SU-DHL-6 (cell line): ENCODE data around the gene VSTM5.

ENCODE experiments used
- H2AFZ ChIP-seq: fragments of 200-600 bp; sonication (generic); 2 replicates; pipeline ENCODE4 v1.6.1; 2014; ENCODE audit warnings: low read depth, mild to moderate bottlenecking, moderate library complexity, mixed read lengths, antibody characterized with exemption, low read length; ENCODE audit not compliant: severe bottlenecking
- H3F3A ChIP-seq: fragments of 200-600 bp; shearing (Covaris generic); 2 replicates; pipeline ENCODE4 v1.6.0; 2016; ENCODE audit warnings: antibody characterized with exemption, mild to moderate bottlenecking; ENCODE audit not compliant: insufficient read depth
- H3K27ac ChIP-seq: fragments of 200-600 bp; sonication (generic); 2 replicates; pipeline ENCODE4 v1.5.1; 2016; ENCODE audit warnings: low read depth, mild to moderate bottlenecking, low read length, moderate library complexity, mixed read lengths
- H3K27me3 ChIP-seq: fragments of 200-600 bp; sonication (generic), shearing (Covaris generic); 2 replicates; pipeline ENCODE4 v1.6.0; 2014; ENCODE audit warnings: mild to moderate bottlenecking, low read length
- H3K36me3 ChIP-seq: fragments of 200-600 bp; sonication (generic); 2 replicates; pipeline ENCODE4 v1.6.1; 2014; ENCODE audit warnings: mild to moderate bottlenecking, low read length, mixed read lengths
- H3K4me2 ChIP-seq: fragments of 300-600, 200-600 bp; shearing (Covaris generic), sonication (generic); 2 replicates; pipeline ENCODE4 v1.6.0; 2014; ENCODE audit warnings: low read length, low read depth, mild to moderate bottlenecking; ENCODE audit not compliant: poor library complexity, severe bottlenecking
- H3K4me3 ChIP-seq: fragments of 200-600 bp; sonication (generic); 2 replicates; pipeline ENCODE4 v1.5.1; 2014; ENCODE audit warnings: antibody characterized with exemption, low read length, mild to moderate bottlenecking, mixed read lengths; ENCODE audit not compliant: insufficient read depth, poor library complexity, severe bottlenecking
- H3K79me2 ChIP-seq: fragments of 200-600 bp; sonication (generic); 2 replicates; pipeline ENCODE4 v1.6.1; 2014; ENCODE audit warnings: mild to moderate bottlenecking, low read length, moderate library complexity; ENCODE audit not compliant: insufficient read depth
- H3K9ac ChIP-seq: fragments of 200-600 bp; sonication (generic); 2 replicates; pipeline ENCODE4 v1.7.0; 2014; ENCODE audit warnings: mild to moderate bottlenecking, low read length
- H3K9me2 ChIP-seq: fragments of 200-600 bp; sonication (generic); replicated peaks from 2 replicates; pipeline ENCODE4 v1.6.1; 2014; ENCODE audit warnings: low read length; ENCODE audit not compliant: insufficient read depth
- H3K9me3 ChIP-seq: fragments of 200-600 bp; sonication (generic); 2 replicates; pipeline ENCODE4 v1.6.1; 2014; ENCODE audit warnings: low read length, mixed read lengths; ENCODE audit not compliant: insufficient read depth
- H4K20me1 ChIP-seq: fragments of 200-600 bp; sonication (generic); 2 replicates; pipeline ENCODE4 v1.6.1; 2014; ENCODE audit warnings: low read depth, mild to moderate bottlenecking, antibody characterized with exemption, low read length, moderate library complexity, mixed read lengths
- EZH2phosphoT487 ChIP-seq: fragments of 200-600 bp; sonication (generic), shearing (Covaris generic); conservative IDR thresholded peaks from 2 replicates; pipeline ENCODE4 v1.6.1; 2018; ENCODE audit warnings: mild to moderate bottlenecking, antibody characterized with exemption, low read length, moderate library complexity, mixed read lengths
- TF ChIP-seq, protein P1 (sequence below): fragments of 200-600 bp; sonication (generic); IDR thresholded peaks from one replicate; pipeline ENCODE4 v1.5.1; 2017; ENCODE audit warnings: antibody characterized with exemption, mild to moderate bottlenecking, low read length, moderate library complexity; ENCODE audit not compliant: insufficient read depth, poor library complexity, severe bottlenecking

VSTM5 gene, protein sequence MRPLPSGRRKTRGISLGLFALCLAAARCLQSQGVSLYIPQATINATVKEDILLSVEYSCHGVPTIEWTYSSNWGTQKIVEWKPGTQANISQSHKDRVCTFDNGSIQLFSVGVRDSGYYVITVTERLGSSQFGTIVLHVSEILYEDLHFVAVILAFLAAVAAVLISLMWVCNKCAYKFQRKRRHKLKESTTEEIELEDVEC

DNA sequence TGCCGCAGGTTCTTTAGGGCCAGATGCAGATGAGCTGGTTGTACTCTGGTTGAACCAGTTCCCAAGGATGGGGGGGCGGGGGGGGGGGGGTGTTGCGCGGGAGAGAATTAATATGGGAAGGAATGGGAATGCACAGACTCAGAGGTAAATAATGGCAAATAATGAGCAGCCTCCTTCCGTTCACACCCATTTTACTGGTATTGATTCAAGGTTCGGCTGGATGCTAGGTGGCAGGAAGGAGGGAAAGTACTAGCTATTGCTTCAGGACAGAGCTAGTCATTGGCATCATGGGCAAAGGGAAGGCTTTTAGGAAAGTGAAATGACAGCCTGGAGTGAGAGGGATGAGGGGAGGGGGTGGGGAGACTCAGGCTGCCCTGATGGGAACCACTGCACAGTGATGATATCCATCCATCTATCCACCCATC, at the start of gene VSTM5:
VSTM5 (minus strand) TSS at position 25 of the 425 bp plus-strand sequence. CDS start 116 bp downstream, outside the sequence.
- no peak within 1 kb of the TSS for H3K9ac ChIP-seq
- H3K9me3 ChIP-seq = no peaks in the 10 kb centered on the region
- H3K9me2 ChIP-seq = no peaks in the 10 kb centered on the region
- no peaks in the 10 kb centered on the region for H4K20me1 ChIP-seq
- H3K36me3 ChIP-seq = no peaks in the 10 kb centered on the region
- H3F3A ChIP-seq = no peaks in the 10 kb centered on the region
- TF ChIP-seq, protein P1, sequence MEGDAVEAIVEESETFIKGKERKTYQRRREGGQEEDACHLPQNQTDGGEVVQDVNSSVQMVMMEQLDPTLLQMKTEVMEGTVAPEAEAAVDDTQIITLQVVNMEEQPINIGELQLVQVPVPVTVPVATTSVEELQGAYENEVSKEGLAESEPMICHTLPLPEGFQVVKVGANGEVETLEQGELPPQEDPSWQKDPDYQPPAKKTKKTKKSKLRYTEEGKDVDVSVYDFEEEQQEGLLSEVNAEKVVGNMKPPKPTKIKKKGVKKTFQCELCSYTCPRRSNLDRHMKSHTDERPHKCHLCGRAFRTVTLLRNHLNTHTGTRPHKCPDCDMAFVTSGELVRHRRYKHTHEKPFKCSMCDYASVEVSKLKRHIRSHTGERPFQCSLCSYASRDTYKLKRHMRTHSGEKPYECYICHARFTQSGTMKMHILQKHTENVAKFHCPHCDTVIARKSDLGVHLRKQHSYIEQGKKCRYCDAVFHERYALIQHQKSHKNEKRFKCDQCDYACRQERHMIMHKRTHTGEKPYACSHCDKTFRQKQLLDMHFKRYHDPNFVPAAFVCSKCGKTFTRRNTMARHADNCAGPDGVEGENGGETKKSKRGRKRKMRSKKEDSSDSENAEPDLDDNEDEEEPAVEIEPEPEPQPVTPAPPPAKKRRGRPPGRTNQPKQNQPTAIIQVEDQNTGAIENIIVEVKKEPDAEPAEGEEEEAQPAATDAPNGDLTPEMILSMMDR = no peak
- no peak for TF ChIP-seq EZH2phosphoT487
- no peaks in the 10 kb centered on the region for H3K79me2 ChIP-seq
- H2AFZ ChIP-seq = no peak within 1 kb of the TSS
- no peak within 1 kb of the TSS for H3K27ac ChIP-seq
- H3K4me2 ChIP-seq = no peak within 1 kb of the TSS
- H3K4me3 ChIP-seq = no peak within 1 kb of the TSS
- H3K27me3 ChIP-seq = no peaks in the 10 kb centered on the region

DNA sequence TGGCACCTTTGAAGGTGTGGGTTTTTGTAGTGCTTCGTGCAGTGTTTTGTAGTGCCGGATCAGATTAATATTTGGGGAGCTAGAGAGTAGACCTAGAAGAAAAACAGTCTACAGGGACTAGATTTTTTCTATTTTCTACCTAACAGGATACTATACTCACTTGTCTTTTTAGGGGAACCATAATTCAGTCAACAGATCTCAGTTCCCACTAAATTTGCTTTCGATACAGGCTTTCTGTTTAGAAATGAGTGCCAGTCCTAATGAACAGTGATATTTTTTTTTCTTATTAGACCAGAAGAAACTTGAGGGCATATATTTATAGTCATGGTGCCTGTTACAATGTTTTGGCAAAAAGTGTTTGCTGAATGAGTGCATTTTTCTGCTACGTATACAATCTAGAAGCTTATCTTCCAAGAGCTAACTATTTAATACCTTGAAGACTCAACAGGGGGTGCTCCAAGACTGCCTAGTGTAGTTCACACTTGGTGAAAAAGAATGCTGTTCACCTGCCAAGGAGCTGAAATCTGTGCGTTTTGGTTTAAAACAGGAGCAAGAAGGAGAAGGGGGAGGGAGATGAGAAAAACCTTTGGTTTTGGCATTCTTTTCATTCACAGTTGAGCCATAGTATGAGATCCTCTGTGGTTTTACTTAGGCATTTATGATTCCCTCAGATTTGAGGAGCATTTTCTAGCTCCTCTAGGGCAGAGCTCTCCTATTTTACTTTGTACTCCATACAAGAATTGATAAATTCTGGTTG, 44.9 kb upstream of the VSTM5 start:
- TF ChIP-seq EZH2phosphoT487 = no peak
- TF ChIP-seq, protein P1 = peak; percentile 14

DNA sequence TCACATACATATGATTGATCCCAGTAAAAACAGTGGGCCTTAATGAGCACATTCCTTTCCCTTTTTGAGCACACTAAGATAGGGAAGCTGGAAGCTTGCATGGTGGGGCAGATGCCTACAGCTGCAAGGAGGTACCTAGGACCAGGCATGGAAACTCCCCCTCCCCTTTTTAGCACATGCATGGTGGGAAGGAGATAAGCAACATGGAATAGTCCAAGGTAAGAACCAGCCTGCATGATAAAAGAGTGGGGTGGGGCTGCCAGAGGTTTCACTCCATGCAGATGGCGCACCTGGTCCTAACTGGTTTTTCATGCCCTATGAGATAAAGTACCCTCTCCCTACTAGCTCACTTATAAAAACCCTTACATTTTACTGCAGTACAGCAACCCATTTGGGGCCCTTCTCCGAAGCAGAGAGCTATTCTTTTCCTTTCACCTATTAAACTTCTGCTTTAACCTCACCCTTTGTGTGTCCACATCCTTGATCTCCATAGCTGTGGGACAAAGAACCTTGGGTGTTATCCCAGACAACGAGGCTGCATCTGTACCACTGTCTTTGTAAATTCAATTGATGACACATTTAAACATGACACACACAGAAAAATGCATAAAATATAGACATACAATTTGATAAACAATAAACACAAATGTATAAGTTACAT, 40.1 kb upstream of the VSTM5 start:
- Histone ChIP-seq H3K27me3 (0 out of 2 replicates have a peak, but pooled peaks cover 3% of the 10 kb centered on the region), H2AFZ (no peak overlapping the region), H3K9ac (no peak overlapping the region), H3K27ac (no peak overlapping the region), H3F3A (no peaks in the 10 kb centered on the region), H3K9me2 (no peaks in the 10 kb centered on the region), H3K4me3 (no peak overlapping the region), H3K79me2 (no peaks in the 10 kb centered on the region), H3K36me3 (no peaks in the 10 kb centered on the region), H3K9me3 (peaks cover 5% of the 10 kb centered on the region; the same call in 1 of the 2 replicates), H3K4me2 (no peak overlapping the region), H4K20me1 (no peaks in the 10 kb centered on the region)
- TF ChIP-seq, protein P1 = no peak
- TF ChIP-seq EZH2phosphoT487 = no peak

More for the DNA sequence above, 44.9 kb upstream of the VSTM5 start:
- Histone ChIP-seq H3K36me3 (no peaks in the 10 kb centered on the region), H2AFZ (no peak overlapping the region), H3F3A (no peaks in the 10 kb centered on the region), H3K9me3 (peaks cover 4% of the 10 kb centered on the region; the same call in 1 of the 2 replicates), H3K27me3 (no peaks in the 10 kb centered on the region), H3K4me3 (no peak overlapping the region), H3K79me2 (no peaks in the 10 kb centered on the region), H3K9ac (no peak overlapping the region), H3K4me2 (no peak overlapping the region), H3K27ac (no peak overlapping the region), H3K9me2 (no peaks in the 10 kb centered on the region), H4K20me1 (no peaks in the 10 kb centered on the region)
